C4-2B (cell line): Measurements from ENCODE around the gene LDHB.

Experiments
- ZFX ChIP-seq: fragments of 450-650 bp; IDR thresholded peaks from 2 replicates; pipeline ENCODE4 v1.6.1; 2017
- TF ChIP-seq, protein P1 (sequence below): fragments of 450-650 bp; conservative IDR thresholded peaks from 2 replicates; pipeline ENCODE4 v1.5.1; 2017; ENCODE audit warnings: mild to moderate bottlenecking

DNA sequence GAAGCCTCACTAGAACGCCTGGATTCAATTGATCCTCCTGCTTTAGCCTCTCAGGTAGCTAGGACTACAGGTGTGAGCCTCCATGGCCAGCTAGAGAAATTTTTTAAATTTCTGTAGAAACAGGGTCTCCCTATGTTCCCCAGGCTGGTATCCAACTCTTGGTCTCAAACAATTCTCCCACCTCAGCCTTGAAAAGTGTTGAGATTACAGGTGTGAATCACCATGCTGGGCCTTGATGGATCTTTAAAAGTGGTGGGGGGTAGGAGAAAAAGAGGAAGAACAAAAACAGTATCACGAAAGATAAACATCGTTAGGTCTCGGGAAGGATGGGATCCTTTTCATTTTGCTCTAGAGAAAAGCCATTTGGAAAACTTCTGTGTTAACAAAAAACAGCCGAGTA lies 57.4 kb downstream of the LDHB start:
- TF ChIP-seq, protein P1, sequence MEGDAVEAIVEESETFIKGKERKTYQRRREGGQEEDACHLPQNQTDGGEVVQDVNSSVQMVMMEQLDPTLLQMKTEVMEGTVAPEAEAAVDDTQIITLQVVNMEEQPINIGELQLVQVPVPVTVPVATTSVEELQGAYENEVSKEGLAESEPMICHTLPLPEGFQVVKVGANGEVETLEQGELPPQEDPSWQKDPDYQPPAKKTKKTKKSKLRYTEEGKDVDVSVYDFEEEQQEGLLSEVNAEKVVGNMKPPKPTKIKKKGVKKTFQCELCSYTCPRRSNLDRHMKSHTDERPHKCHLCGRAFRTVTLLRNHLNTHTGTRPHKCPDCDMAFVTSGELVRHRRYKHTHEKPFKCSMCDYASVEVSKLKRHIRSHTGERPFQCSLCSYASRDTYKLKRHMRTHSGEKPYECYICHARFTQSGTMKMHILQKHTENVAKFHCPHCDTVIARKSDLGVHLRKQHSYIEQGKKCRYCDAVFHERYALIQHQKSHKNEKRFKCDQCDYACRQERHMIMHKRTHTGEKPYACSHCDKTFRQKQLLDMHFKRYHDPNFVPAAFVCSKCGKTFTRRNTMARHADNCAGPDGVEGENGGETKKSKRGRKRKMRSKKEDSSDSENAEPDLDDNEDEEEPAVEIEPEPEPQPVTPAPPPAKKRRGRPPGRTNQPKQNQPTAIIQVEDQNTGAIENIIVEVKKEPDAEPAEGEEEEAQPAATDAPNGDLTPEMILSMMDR = no peak
- TF ChIP-seq ZFX = no peak
